ENCODE data around the gene TTYH3. TPM values are rescaled to one million over a fixed set of nuclear protein-coding genes. Genes with fewer than 3 reads are reported as not detected.

The TTYH3 gene
- total and polyA plus RNA-seq, 10 donors: 11.9 to 158 (median 72.8) TPM

- Histone ChIP-seq H3K36me3 (no peaks in the 10 kb centered on the region), H3K4me3 (peak overlapping the region in 7 of 8 donors; percentile 0 to 64 (median 20)), H3K9me3 (no peaks in the 10 kb centered on the region), H3K27me3 (replicated peaks in 1 of 7) (peaks cover 0 to 18% (median 0%) of the 10 kb centered on the region in 7 donors), H3K27ac (peak overlapping the region in 7 of 8 donors; percentile 11 to 80 (median 74)), H3K4me1 (peaks cover 11 to 73% (median 46%) of the 10 kb centered on the region in 6 donors)
- intact Hi-C loops (cut with DNase I; ENCODE audit: low total_unique reads): no loop called here
- TF ChIP-seq, protein P1, sequence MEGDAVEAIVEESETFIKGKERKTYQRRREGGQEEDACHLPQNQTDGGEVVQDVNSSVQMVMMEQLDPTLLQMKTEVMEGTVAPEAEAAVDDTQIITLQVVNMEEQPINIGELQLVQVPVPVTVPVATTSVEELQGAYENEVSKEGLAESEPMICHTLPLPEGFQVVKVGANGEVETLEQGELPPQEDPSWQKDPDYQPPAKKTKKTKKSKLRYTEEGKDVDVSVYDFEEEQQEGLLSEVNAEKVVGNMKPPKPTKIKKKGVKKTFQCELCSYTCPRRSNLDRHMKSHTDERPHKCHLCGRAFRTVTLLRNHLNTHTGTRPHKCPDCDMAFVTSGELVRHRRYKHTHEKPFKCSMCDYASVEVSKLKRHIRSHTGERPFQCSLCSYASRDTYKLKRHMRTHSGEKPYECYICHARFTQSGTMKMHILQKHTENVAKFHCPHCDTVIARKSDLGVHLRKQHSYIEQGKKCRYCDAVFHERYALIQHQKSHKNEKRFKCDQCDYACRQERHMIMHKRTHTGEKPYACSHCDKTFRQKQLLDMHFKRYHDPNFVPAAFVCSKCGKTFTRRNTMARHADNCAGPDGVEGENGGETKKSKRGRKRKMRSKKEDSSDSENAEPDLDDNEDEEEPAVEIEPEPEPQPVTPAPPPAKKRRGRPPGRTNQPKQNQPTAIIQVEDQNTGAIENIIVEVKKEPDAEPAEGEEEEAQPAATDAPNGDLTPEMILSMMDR (IDR thresholded peaks at IDR 0.05 in 8 of 11, conservative IDR thresholded peaks at IDR 0.05 in 3 of 11): no peak
- TF ChIP-seq POLR2A (IDR thresholded peaks at IDR 0.05) (no peak), POLR2AphosphoS5 (IDR thresholded peaks at IDR 0.05) (peak in 1 of 3 donors; percentile 57)
- 60 to 66% (median 63%) methylated on average over 11 of the region's 11 CpGs for WGBS, 5 donors
- peak; percentile 88 for DNase-seq
These were observed 78.5 kb downstream of the TTYH3 start for GRCh38 chr7:2710286-2710655.

DNA sequence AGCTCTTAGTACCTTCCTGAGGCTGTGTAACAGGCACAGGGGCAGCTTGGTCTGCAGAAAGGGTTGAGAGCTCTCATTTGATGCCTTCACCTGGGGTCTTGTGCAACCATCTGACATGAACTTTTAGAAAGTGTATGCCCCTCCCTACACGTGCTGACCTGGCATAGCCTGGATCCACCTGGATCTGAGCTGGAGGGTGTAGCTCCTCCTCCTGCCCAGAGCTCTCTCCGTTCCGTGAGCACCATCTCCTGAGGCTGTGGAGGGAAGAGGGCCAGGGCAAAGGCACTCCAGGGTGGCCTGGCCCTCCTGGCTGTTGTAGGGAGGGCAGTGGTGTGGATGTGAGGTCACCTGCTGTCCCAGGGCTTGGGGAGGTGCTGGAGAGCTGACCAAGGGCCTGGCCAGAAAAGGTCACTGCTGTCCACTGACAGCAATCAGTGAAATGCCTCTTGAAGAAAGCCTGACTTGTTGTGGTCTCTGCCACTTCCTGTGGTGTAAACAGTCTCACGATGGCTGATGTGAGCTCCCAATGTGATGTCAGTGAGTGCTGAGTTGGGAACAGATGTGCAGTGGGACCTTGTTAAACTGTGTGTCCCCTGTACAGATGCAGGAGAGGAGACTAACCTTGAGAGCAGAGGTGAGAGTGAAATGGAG, 79.2 kb downstream of the TTYH3 start:
- Histone ChIP-seq H3K27me3 (replicated peaks in 1 of 7) (peaks cover 0 to 18% (median 0%) of the 10 kb centered on the region in 7 donors), H3K36me3 (no peaks in the 10 kb centered on the region), H3K4me3 (peak overlapping the region in 1 of 8 donors; percentile 64), H3K27ac (peak overlapping the region in 6 of 8 donors; percentile 37 to 80 (median 72)), H3K9me3 (no peaks in the 10 kb centered on the region), H3K4me1 (peaks cover 11 to 81% (median 53%) of the 10 kb centered on the region in 6 donors)
- TF ChIP-seq, protein P1 (IDR thresholded peaks at IDR 0.05 in 8 of 11, conservative IDR thresholded peaks at IDR 0.05 in 3 of 11): no peak
- TF ChIP-seq POLR2A (IDR thresholded peaks at IDR 0.05) (no peak), POLR2AphosphoS5 (IDR thresholded peaks at IDR 0.05) (peak in 2 of 3 donors; percentile 42 to 74)
- no peak for DNase-seq
- WGBS, 5 donors: 33 to 65% (median 46%) methylated on average over 4 of the region's 4 CpGs
- intact Hi-C loops (cut with DNase I; ENCODE audit: low total_unique reads): no loop called here

DNA sequence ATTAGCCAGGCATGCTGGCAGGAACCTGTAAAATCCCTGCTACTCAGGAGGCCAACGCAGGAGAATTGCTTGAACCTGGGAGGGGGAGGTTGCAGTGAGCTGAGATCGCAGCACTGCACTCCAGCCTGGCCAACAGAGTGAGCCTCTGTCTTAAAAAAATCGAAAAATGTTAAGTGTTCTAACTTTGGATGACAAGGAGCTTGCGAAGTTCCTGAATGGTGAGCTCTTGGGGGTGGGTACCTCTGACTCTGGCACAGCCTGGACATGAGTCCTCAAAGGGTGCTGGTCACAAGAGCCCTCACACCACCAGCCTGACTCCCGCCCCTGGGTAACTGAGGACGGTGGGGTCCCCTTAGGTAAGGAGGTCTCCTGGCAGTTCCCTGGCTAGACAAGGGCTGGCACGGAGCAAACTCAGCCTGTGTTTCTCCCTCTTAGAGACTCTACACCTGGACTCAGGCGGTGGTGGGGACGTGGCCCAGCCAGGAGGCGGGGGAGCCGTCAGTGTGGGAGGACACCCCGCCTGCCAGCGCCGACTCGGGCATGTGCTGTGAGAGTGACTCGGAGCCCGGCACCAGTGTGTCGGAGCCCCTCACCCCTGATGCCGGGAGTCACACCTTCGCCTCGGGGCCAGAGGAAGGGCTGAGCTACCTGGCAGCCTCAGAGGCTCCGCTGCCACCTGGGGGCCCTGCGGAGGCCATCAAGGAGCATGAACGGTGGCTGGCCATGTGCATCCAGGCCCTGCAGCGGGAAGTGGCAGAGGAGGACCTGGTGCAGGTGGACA, 80.3 kb downstream of the TTYH3 start:
- WGBS, 5 donors: 91 to 95% (median 93%) methylated on average over 15 to 25 of the region's 25 CpGs
- Histone ChIP-seq H3K4me1 (peaks cover 17 to 91% (median 62%) of the 10 kb centered on the region in 6 donors), H3K27me3 (replicated peaks in 1 of 7) (peaks cover 0 to 18% (median 0%) of the 10 kb centered on the region in 7 donors), H3K36me3 (peaks cover 0 to 7% (median 0%) of the 10 kb centered on the region in 6 donors), H3K4me3 (no peak overlapping the region), H3K27ac (peak overlapping the region in 1 of 8 donors; percentile 80), H3K9me3 (no peaks in the 10 kb centered on the region)
- intact Hi-C loops (cut with DNase I; ENCODE audit: low total_unique reads): no loop called here
- peak; percentile 81 for DNase-seq
- no peak for TF ChIP-seq POLR2A (IDR thresholded peaks at IDR 0.05)
- TF ChIP-seq POLR2AphosphoS5 (IDR thresholded peaks at IDR 0.05): peak in 1 of 3 donors; percentile 27
- TF ChIP-seq, protein P1 (IDR thresholded peaks at IDR 0.05 in 8 of 11, conservative IDR thresholded peaks at IDR 0.05 in 3 of 11): no peak

- TF ChIP-seq POLR2A (IDR thresholded peaks at IDR 0.05) (no peak), POLR2AphosphoS5 (IDR thresholded peaks at IDR 0.05) (peak; percentile 30 to 60 (median 39))
- TF ChIP-seq, protein P1 (IDR thresholded peaks at IDR 0.05 in 8 of 11, conservative IDR thresholded peaks at IDR 0.05 in 3 of 11): peak in 2 of 11 experiments; percentile 12 to 33
These were observed 81.6 kb downstream of the TTYH3 start for GRCh38 chr7:2713370-2713769.

More at GRCh38 chr7:2713370-2713769, 81.6 kb downstream of the TTYH3 start:
- Histone ChIP-seq H3K4me3 (no peak overlapping the region), H3K9me3 (no peaks in the 10 kb centered on the region), H3K4me1 (peaks cover 29 to 100% (median 73%) of the 10 kb centered on the region in 6 donors), H3K27me3 (replicated peaks in 1 of 7) (peaks cover 0 to 18% (median 0%) of the 10 kb centered on the region in 7 donors), H3K36me3 (peaks cover 0 to 13% (median 0%) of the 10 kb centered on the region in 6 donors), H3K27ac (no peak overlapping the region)
- intact Hi-C loops (cut with DNase I; ENCODE audit: low total_unique reads): no loop called here
- no peak for DNase-seq
- 24 to 36% (median 28%) methylated on average over 7 to 13 of the region's 13 CpGs for WGBS, 5 donors

Measured in spleen (tissue), 11 donors.